Endothelial cell of umbilical vein (primary cell): ENCODE results near the gene P2RY13. TPM values are rescaled to one million over a fixed set of nuclear protein-coding genes. Genes with fewer than 3 reads are reported as not detected.

ENCODE experiments used
- BruUV-seq: library from RNA; stranded (reverse); fragments of 400-500 nt; replicated peaks from 2 replicates; lab custom pipeline; 2021; lab: Mats Ljungman, UMichigan
- CTCF ChIA-PET: fragments of 300-600, 350-600 bp; sonication (Branson Sonifier 250); formaldehyde crosslinking; loops from one replicate; lab custom pipeline; 2021; ENCODE audit warnings: antibody characterized with exemption, inconsistent platforms; lab: Charles Lee
- POLR2A ChIA-PET: fragments of 300-600, 350-600 bp; sonication (Branson Sonifier 250); formaldehyde crosslinking; loops from one replicate; lab custom pipeline; 2021; ENCODE audit warnings: antibody characterized with exemption, inconsistent platforms; lab: Charles Lee
- DNase-seq: peaks from one replicate; pipeline ENCODE4 v3.0.0-alpha.2; 2011; ENCODE audit warnings: low read depth, low spot score
- FAIRE-seq: peaks from 2 replicates; lab custom pipeline; 2011; peaks lifted over from hg19 to GRCh38; lab: Jason Lieb, UNC
- H2AFZ ChIP-seq: 2 replicates; pipeline ENCODE4 v1.6.0; 2012; ENCODE audit warnings: low read depth, low read length, control low read depth, inconsistent platforms
- H3K27ac ChIP-seq: 2 replicates; pipeline ENCODE4 v1.5.1; 2011; ENCODE audit warnings: low read depth, mild to moderate bottlenecking, control low read depth, low read length, moderate library complexity; ENCODE audit not compliant: insufficient read depth
- H3K27me3 ChIP-seq, 2 experiments: 2 replicates each; pipeline versions ENCODE4 v1.6.0 to v1.6.1; 2011; ENCODE audit warnings: low read length in 2 of 2, mixed read lengths in 1 of 2; ENCODE audit not compliant: control insufficient read depth in 2 of 2, insufficient read depth in 2 of 2
- H3K36me3 ChIP-seq, 2 experiments: 2 replicates in 1 of 2; 3 replicates in 1 of 2; pipeline ENCODE4 v1.5.1; 2011; ENCODE audit warnings: low read length in 2 of 2, mild to moderate bottlenecking in 1 of 2, moderate library complexity in 1 of 2; ENCODE audit not compliant: control insufficient read depth in 2 of 2, insufficient read depth in 2 of 2; ENCODE audit errors: extremely low read depth in 1 of 2
- H3K4me1 ChIP-seq: 3 replicates; pipeline ENCODE4 v1.5.1; 2011; ENCODE audit warnings: mild to moderate bottlenecking, low read length; ENCODE audit not compliant: control insufficient read depth, insufficient read depth; ENCODE audit errors: extremely low read depth
- H3K4me2 ChIP-seq: 2 replicates; pipeline ENCODE4 v1.6.1; 2011; ENCODE audit warnings: low read length, control low read depth, mixed read lengths; ENCODE audit not compliant: insufficient read depth
- H3K4me3 ChIP-seq, 3 experiments: fragments of 200-600 bp in 1 of 3; sonication (generic), shearing (Covaris generic) in 1 of 3; replicated peaks in 1 of 3; 2 replicates each; pipeline ENCODE4 v1.5.1; 2011 to 2016; ENCODE audit warnings: control low read depth in 3 of 3, low read length in 3 of 3, mild to moderate bottlenecking in 2 of 3, inconsistent platforms in 1 of 3, low read depth in 1 of 3, moderate library complexity in 1 of 3; ENCODE audit not compliant: insufficient read depth in 1 of 3
- H3K79me2 ChIP-seq: 2 replicates; pipeline ENCODE4 v1.6.0; 2012; ENCODE audit warnings: low read length, inconsistent platforms; ENCODE audit not compliant: control insufficient read depth, insufficient read depth
- H3K9ac ChIP-seq: replicated peaks from 2 replicates; pipeline ENCODE3; 2011; ENCODE audit warnings: low read length, control low read depth; ENCODE audit not compliant: insufficient read depth; ENCODE audit errors: extremely low read depth
- H3K9me1 ChIP-seq: replicated peaks from 3 replicates; pipeline ENCODE4 v1.6.0; 2011; ENCODE audit warnings: mild to moderate bottlenecking, low read length; ENCODE audit not compliant: control insufficient read depth, insufficient read depth; ENCODE audit errors: extremely low read depth
- H3K9me3 ChIP-seq: replicated peaks from 2 replicates; pipeline ENCODE4 v1.5.1; 2012; ENCODE audit warnings: low read length, inconsistent platforms; ENCODE audit not compliant: control insufficient read depth, insufficient read depth
- H4K20me1 ChIP-seq: replicated peaks from 2 replicates; pipeline ENCODE3; 2011; ENCODE audit warnings: mild to moderate bottlenecking, low read length; ENCODE audit not compliant: control insufficient read depth, insufficient read depth; ENCODE audit errors: extremely low read depth
- CTCF ChIP-seq, 2 donors: IDR thresholded peaks; 1 replicate in 1 of 2; 2 replicates in 1 of 2; pipeline ENCODE4 v1.5.1; 2011; ENCODE audit warnings: low read length in 2 of 2, mild to moderate bottlenecking in 2 of 2, moderate library complexity in 2 of 2, control low read depth in 1 of 2, inconsistent platforms in 1 of 2, low read depth in 1 of 2; ENCODE audit not compliant: insufficient read depth in 1 of 2; ENCODE audit errors: extremely low read depth in 1 of 2
- EZH2 ChIP-seq: IDR thresholded peaks from 2 replicates; pipeline ENCODE4 v1.6.1; 2012; ENCODE audit warnings: borderline replicate concordance, low read depth, mild to moderate bottlenecking, moderate library complexity, low read length, inconsistent platforms; ENCODE audit not compliant: severe bottlenecking
- FOS ChIP-seq: IDR thresholded peaks from 2 replicates; pipeline ENCODE4 v1.6.1; 2011; ENCODE audit warnings: mild to moderate bottlenecking, low read length, moderate library complexity, borderline replicate concordance; ENCODE audit not compliant: insufficient read depth
- GATA2 ChIP-seq: IDR thresholded peaks from 2 replicates; pipeline ENCODE4 v1.7.0; 2011; ENCODE audit warnings: low read depth, mild to moderate bottlenecking, moderate library complexity, mixed read lengths, low read length; ENCODE audit not compliant: insufficient read length, insufficient read depth
- JUN ChIP-seq: IDR thresholded peaks from 2 replicates; pipeline ENCODE4 v1.6.1; 2011; ENCODE audit warnings: borderline replicate concordance, low read depth; ENCODE audit not compliant: insufficient read length, insufficient read depth
- MAX ChIP-seq: IDR thresholded peaks from 2 replicates; pipeline ENCODE4 v1.6.1; 2011; ENCODE audit not compliant: insufficient read depth, insufficient read length
- MYC ChIP-seq: IDR thresholded peaks from one replicate; pipeline ENCODE4 v1.6.1; 2011; ENCODE audit warnings: mild to moderate bottlenecking, low read depth, low read length
- POLR2A ChIP-seq: IDR thresholded peaks from 2 replicates; pipeline ENCODE4 v1.6.1; 2012; ENCODE audit warnings: low read depth, mild to moderate bottlenecking, control low read depth, low read length
- POLR2AphosphoS5 ChIP-seq: IDR thresholded peaks from 2 replicates; pipeline ENCODE4 v1.6.1; 2012; ENCODE audit warnings: low read depth, mild to moderate bottlenecking, control low read depth, low read length, moderate library complexity; ENCODE audit not compliant: insufficient read depth
- dilution Hi-C: fragments of 300-500 bp; cut with MboI; formaldehyde crosslinking; loops from one replicate; pipeline ENCODE4 v1.15.0; 2019; ENCODE audit warnings: low sequenced_read_pairs; ENCODE audit not compliant: extremely low pct_ligation_motif_present
- intact Hi-C: fragments of 100-400 bp; cut with micrococcal nuclease; formaldehyde crosslinking; loops from one replicate; pipeline ENCODE4 v1.10.0; 2022
- polyA plus RNA-seq, 4 experiments: library from polyadenylated mRNA; depleted of rRNA in 3 of 4; stranded (reverse) in 3 of 4; unstranded in 1 of 4; fragments of >200 nt; gene quantifications; 2 replicates each; pipeline versions ENCODE4 v1.2.1 to v1.2.3, GENCODE V29; 2011 to 2012; ENCODE audit warnings: missing spikeins in 1 of 4
- total RNA-seq: library from RNA; stranded (reverse); gene quantifications from 2 replicates; pipeline ENCODE4 v1.2.3, GENCODE V29; 2021

Gene P2RY13
- total and polyA plus RNA-seq, 2 donors (not counting 3 experiments of a cell fraction or from before 2014, with no cell fraction given), result not detected

GRCh38 chr3:151314137-151314536 lies 15.2 kb downstream of the P2RY13 start:
- no peak for DNase-seq
- no peaks in the 10 kb centered on the region for H3K27me3 ChIP-seq
- no peaks in the 10 kb centered on the region for H3K79me2 ChIP-seq
- TF ChIP-seq EZH2 (no peak), MAX (no peak), POLR2AphosphoS5 (no peak), GATA2 (no peak), CTCF (IDR thresholded peaks at IDR 0.05; ENCODE audit: extremely low read depth in 1 of 2, insufficient read depth in 1 of 2, low read depth in 1 of 2, low read length in 2 of 2) (no peak), POLR2A (no peak), FOS (no peak), MYC (no peak), JUN (no peak)
- H3K4me3 ChIP-seq, result no peak overlapping the region
- no peaks in the 10 kb centered on the region for H4K20me1 ChIP-seq
- H2AFZ ChIP-seq, result no peak overlapping the region
- no peak overlapping the region for H3K4me2 ChIP-seq
- ChIA-PET CTCF (interaction anchor here (1.6 kb wide), 1 partner anchor 13 kb away, joined by 4 read pairs; no protein-coding TSS in a partner anchor), POLR2A (no interaction called here)
- H3K36me3 ChIP-seq, result no peaks in the 10 kb centered on the region
- no peak overlapping the region for H3K27ac ChIP-seq
- no peaks in the 10 kb centered on the region for H3K4me1 ChIP-seq
- no peaks in the 10 kb centered on the region for H3K9me3 ChIP-seq
- BruUV-seq, result no TSS peak
- dilution Hi-C loops (no loop called here), intact Hi-C loops (no loop called here)
- FAIRE-seq, result no peak
- H3K9me1 ChIP-seq, result no peaks in the 10 kb centered on the region
- H3K9ac ChIP-seq, result no peak overlapping the region
